ENCODE measurements around the gene MAPK8IP2.

DNA sequence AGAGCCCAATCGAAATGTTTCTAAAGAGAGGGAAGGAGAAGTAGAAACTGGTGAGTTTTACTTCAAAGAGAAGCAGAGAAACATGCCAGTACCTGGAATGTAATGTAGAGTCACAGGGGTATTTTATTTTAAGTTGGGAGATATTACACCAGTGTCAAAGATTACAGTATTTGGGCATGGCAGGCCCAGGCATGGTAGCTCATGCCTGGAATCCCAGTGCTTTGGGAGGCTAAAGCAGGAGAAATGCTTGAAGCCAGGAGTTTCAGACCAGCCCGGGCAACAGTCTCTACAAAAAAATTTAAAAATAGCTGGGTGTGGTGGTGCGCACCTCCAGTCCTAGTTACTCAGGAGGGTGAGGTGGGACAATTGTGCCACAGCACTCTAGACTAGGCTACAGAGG, 40.6 kb upstream of the MAPK8IP2 start:
- TF ChIP-seq, protein P1, sequence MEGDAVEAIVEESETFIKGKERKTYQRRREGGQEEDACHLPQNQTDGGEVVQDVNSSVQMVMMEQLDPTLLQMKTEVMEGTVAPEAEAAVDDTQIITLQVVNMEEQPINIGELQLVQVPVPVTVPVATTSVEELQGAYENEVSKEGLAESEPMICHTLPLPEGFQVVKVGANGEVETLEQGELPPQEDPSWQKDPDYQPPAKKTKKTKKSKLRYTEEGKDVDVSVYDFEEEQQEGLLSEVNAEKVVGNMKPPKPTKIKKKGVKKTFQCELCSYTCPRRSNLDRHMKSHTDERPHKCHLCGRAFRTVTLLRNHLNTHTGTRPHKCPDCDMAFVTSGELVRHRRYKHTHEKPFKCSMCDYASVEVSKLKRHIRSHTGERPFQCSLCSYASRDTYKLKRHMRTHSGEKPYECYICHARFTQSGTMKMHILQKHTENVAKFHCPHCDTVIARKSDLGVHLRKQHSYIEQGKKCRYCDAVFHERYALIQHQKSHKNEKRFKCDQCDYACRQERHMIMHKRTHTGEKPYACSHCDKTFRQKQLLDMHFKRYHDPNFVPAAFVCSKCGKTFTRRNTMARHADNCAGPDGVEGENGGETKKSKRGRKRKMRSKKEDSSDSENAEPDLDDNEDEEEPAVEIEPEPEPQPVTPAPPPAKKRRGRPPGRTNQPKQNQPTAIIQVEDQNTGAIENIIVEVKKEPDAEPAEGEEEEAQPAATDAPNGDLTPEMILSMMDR (IDR thresholded peaks at IDR 0.05): no peak
- no peak for TF ChIP-seq POLR2A (IDR thresholded peaks at IDR 0.05)

Data from right lobe of liver (tissue), 4 donors.